ENCODE data around the gene MED26. TPM values are rescaled to one million over a fixed set of nuclear protein-coding genes. Genes with fewer than 3 reads are reported as not detected.
A peak's percentile ranks its signal among the peaks of the same experiment; 100 is the strongest.

MED26 gene
- total RNA-seq, 2 donors from 2014 or later: 9.0 to 10.4 TPM

DNA sequence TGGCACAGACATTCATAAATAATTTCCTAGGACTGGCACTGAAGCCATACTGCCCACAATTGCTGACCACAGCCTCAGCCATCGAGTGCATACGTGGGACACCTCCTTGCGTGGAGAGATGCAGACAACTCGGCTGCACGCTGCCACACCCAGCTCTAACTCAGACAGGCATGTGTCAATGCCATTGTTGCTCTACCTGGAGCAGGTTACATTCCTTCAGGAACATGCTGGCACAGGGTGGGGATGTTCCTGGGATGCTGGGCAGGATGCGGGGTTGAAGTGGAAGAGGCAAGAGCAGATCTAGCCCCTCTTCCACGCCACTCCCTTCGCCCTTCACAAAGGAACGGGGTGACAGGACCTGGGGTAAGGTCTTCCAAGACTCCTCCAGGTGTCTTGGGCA lies 31.6 kb downstream of the MED26 start:
- ATAC-seq (no peak), DNase-seq (no peak)
- intact Hi-C loops (cut with DNase I, micrococcal nuclease): no loop called here

DNA sequence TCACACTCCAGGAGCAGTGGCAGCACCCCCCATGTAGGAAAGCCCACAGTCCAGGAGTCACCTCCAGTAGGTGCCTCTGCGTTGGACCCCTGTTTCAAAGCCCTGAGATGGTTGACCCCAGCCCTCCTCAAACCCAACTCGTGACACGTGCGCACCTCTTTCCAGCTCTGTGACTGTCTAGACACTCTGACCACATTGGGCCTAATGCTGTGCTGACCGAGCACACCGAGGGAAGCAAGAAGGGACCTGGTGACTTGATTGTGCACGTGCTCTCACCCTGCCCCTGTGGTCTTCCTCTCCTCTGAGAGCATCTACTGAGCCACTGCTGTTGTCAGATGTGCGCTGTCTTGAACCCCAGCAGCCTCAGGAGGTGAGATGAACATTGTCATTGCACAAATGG lies 32.9 kb downstream of the MED26 start:
- DNase-seq: no peak
- no peak for ATAC-seq

DNA sequence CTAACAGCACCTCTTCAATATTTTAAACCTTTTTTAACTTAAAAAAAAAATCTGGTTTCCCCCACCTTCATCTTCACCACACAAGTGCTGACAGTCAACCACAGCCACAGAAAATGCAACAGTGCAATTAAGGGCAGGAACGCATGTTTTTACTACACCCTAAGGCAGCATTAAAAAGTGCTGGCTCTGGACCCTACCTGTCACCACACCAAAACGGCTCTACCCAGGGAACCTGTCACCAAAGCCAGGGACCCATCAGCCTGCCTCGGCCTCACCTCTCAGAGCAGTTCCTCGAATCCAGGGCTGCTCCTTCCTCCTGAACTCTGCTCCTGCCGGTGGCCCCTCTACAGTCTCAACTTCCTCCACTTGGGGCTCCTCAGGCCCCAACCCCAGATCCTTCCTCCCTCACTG lies 33.3 kb downstream of the MED26 start:
- DNase-seq (no peak), ATAC-seq (no peak)
- intact Hi-C loops (cut with DNase I, micrococcal nuclease): no loop called here

More for the DNA sequence above, 32.9 kb downstream of the MED26 start:
- intact Hi-C loops (cut with DNase I, micrococcal nuclease): no loop called here

DNA sequence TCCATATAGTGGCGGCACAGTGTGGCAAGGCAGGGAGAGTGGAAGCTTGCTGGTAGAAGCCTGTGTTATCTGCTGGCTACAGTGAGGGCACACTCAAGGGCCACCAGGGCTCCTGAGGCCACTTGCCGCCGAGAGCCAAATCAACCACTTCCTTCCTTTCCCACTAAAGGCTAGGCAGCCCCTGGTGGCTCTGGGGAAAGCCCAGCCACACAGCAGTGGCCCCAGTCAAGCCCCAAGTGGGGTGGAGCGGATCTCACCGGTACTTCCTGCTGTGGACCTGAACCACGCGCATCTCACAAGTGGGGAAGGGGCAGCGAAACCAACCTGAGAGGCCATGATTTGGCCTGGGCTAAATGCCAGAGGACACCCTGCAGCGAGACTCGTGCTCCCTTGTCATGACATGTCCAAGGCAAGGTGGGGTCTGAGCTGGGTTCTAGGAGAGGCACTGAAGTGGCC lies 33.8 kb downstream of the MED26 start:
- peak in 1 of 2 donors; percentile 31 for DNase-seq
- intact Hi-C loops (cut with DNase I, micrococcal nuclease): no loop called here
- ATAC-seq: no peak

DNA sequence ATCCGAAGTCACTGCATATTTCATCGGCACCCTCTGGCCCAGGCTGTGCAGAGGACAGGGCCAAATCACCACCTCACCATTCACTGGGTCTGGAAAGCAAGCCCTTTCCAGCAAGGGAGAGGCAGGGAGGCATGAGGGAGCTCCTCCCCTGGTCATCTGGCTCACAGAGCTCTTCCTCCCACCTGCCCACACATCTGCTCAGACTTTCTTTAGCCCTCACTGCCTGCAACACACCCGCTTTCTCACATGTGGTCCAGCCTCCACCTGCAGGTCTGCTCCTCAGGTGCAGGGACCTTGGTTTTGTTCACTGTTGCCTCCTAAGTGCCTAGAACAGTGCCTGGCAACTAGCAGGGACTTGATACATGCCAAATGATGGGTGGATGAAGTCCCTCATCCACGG lies 34.8 kb downstream of the MED26 start:
- ATAC-seq (no peak), DNase-seq (no peak)
- intact Hi-C loops (cut with DNase I, micrococcal nuclease): no loop called here

DNA sequence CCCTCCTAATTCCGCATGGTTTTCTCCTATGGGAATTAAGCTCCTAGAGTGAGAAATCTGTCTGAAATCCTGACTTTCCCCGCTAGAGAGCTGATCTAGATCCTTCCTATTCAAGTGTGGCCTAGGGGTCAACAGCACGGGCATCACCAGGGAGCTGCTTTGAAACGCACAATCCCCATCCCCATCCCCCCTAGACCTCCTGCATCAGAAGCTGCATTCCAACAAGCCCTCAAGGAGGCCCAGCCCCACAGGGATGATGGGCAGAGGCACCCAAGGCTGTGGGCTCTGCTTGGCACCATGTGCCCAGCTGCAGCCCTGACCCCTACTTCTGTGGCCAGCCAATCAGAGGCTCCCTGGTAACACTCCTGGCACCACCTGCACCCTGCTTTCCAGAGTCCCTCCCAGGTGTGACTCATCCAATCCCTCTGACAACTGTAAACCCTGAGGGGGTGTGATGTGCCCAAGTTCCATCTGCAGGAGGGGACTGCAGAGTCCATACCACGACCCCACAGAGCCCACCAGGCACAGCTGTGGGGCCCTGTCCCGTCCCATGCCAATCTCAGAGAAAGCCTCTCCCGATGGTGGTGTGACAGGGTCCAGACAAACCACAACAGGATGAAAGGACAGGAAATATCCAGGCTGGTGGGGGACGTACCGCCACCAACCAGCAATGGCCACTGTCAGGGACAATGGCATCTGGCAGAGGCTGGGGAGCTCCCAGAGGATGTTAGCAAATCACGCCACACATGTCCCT lies 36.0 kb downstream of the MED26 start:
- DNase-seq: no peak
- peak; percentile 12 for ATAC-seq
- intact Hi-C loops (cut with DNase I, micrococcal nuclease): no loop called here

DNA sequence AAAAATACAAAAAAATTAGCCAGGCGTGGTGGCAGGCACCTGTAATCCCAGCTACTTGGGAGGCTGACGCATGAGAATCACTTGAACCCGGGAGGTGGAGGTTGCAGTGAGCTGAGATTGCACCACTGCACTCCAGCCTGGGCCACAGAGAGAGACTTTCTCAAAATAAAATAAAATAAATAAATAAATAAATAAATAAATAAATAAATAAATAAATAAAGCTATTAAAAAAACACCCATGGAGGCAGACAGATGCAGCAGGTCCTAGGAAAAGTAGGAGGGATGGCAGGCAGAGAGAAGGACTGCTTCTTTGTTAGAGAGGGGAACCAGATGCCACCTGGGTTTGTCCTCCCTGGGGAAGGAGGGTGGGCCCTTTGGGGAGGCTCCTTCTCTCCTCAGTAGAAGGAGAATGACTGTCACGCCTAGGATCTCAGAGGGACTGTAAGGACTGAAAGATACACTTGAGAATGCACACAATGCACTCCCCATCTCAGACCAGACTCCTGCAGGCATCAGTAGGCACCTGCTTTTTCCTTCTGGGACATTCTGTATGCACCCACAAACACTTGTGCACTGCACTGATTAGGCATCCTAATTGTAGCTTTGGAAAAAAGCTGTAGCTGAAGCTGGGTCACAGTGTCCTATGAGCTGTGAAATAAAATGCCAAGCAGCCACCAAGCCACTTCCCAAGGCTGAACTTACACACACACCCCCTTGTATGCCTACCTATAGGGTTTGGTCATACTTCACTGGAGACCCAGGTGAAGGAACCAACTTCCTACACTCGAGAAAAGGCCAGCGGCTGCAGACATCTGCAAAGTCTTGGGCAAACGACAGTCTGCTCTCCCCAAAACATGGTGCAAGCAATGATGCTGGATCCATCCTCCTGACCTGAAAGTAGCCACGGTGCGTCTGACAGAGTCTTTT lies 36.9 kb downstream of the MED26 start:
- ATAC-seq (no peak), DNase-seq (no peak)
- intact Hi-C loops (cut with DNase I, micrococcal nuclease): no loop called here

DNA sequence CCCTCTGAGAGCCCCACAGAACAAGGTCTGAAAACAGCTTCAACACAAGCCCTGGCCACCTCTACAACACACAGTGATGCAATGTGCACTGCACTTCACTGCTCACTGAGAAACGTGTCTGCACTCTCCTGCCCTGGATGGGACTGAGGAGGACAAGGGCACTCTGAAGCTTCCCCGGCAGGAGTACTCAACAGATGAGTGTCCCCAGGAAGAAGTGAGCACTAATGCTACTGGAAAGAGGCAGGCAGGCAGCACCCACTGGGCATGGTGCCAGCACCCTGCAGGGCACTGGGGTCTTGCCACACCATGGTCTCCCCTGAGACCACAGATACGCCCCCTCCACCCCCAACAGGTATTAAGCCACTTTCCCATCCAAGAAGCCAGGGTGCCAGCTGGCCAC lies 38.1 kb downstream of the MED26 start:
- peak in 1 of 2 donors; percentile 21 for DNase-seq
- ATAC-seq: no peak
- intact Hi-C loops (cut with DNase I, micrococcal nuclease): no loop called here

DNA sequence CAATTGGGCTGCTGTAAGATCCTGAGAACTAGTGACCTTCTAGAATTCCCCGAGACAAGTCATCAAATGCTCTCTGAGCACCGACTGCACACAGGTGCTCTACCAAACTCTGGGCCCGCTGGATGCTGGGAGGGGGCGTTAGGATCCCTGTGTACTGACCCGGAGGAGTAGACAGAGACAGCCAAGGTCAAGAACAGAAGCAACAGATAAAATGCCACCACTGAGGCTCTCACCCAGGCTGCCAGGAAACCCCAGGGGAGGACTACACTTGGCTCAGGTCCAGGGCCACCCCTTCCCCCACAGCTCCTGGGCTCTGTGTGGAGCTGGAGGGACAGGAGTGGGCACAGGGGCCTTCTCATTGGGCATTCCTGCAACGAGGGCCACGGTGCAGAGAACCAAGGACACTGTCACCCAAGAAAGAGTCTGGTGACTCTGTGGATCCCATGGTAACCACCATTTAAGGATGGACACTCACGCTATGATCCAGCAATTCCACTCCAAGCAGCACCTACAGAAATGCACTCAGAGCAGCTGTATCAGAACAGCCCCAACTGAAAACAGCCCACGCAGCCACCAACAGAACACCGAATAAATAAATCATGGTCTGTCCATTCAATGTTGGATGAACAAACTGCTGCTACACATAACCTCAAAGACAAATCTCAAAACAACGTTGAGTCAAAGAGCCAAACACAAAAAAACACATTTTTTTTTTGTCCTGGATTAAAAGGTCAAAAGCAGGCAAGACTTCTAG lies 39.0 kb downstream of the MED26 start:
- intact Hi-C loops (cut with DNase I, micrococcal nuclease): no loop called here
- ATAC-seq (no peak), DNase-seq (no peak)

DNA sequence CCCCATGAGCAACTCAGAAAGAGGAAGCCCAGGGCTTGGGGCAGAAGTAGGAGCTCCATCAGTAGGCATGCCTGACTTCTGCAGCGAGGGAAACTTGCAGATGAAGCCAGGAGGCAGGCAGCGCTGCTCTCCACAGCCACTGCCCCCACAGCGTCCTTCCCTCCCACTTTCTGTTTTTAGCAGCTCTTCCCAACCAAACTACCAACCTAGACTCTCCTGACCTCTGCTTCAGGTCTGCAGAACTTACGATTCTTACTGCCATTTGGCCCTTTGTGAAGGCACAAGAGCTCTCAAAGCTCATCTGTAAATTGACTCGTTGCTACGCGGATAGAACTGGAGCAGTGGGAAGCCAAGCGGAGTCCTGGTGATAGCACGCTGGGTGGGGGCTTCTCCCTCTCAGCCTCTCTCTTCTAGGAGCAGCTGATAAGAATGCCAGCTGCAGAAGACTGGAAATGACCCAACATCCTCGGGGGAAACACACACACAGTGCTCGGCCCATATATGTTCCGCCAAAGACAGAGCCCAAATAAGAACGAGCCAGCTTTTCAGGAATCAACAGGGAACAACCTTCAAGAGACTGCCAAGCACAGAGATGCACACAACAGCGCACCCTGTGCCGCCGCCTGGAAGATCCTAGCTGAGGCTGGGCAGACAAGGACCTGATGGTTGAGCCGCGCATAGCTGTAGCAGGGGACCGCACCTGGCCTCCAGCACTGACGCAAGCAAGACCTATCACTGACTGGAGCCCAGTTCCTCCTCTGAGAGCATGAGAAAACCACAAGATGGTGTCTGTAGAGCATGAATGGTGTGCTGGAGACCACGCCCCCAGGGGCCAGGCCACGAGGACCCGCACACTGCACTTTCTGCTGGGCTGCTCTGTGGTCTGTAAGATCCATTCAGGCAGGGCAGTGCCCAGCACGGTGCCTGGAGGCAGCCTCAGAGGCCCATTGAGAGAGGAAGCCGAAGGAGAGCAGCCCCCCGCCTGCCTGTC lies 39.9 kb downstream of the MED26 start:
- DNase-seq (peak; percentile 64 to 66), ATAC-seq (no peak)
- intact Hi-C loops (cut with DNase I, micrococcal nuclease): no loop called here

DNA sequence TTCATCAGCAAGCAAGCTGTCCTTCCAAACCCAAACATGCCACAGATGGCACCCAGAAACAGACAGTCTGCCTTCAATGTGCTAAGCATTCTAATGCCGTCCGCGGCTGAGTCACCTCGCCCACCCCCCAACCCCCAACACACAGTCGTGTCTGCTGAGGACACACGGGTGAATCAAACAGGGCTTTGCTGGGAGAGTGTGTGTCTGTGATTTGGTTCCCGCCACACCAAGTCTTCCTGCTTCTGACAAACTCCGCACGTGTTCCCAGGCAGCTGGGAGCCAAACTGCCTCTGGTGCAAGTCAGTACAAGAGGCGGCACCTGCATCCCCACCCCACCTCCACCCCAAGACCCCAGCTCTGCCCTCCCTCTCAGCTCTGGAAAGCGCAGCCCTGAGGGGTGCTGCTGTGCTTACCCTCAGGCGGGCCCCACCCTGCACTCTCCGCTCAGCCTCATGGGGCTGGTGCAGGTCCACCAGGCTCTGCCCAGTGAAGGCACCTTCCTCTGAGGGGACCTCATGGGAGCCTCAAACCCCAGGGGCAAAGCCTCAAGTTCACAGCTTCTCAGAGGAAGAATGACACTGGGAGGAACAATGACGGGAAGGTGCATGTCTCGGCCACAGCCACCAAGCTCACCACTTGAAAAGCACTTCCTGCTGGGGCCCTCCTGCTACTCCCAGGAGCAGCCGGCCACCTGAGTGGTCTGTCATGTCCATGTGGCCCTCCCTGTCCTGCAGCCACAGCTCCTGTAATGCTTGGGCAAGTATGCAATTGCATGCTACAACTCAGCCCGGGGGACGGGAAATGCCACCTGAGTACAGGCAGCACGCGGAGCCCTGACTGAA lies 40.8 kb downstream of the MED26 start:
- peak in 1 of 2 donors; percentile 48 for DNase-seq
- intact Hi-C loops (cut with DNase I, micrococcal nuclease): no loop called here
- ATAC-seq: no peak

DNA sequence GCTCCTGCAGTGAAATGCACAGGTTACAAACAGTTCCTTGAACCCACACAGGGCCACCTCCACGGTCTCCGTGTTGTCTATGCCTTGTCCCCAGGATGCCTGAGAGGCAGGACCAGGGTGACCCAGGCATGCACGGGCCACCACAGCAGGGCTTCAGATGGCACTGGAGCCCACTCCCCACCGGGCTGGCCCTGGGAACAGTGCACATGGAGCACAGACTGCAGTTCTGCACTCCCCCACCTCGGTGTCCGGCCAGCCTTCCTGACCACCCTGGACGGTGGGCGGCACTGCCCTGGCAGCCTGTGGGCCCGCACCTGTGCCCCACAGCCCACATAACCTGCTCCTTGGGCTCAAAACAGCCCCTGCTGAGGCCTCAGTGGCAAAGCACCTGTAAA lies 41.5 kb downstream of the MED26 start:
- intact Hi-C loops (cut with DNase I, micrococcal nuclease): no loop called here
- DNase-seq (peak in 1 of 2 donors; percentile 23), ATAC-seq (no peak)

DNA sequence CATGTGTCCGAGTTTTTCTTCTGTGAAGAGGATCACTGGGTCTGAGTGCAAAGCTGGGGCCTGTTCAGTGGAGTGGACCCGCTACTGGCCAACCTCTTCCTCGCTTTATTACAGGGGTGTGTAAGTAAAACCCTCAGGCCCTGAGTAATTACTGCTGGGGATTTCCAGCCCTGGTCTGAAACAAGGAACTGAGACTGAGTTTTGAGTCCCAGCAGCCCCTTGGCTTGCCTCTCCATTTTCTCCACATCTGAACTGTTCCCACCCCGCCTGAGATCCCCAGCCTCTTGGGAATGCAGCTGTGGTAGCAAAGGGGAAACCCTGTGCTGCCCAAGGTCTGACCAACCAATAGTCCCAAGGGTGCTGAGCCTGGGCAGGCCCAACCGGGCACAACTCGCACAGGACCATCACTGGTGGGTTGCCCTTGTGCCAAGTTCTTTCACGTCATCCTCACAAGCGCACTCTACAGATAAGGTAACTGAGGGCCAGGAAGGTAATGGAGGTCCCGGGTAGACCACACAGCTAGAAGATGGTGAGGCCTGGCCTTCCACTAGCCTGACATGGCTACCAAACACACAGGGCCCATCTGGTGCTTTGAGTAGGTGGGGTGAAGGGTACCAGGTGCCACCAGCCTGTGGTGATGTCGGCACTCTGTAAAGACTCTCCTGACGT lies 42.1 kb downstream of the MED26 start:
- ATAC-seq: peak; percentile 55
- intact Hi-C loops (cut with DNase I, micrococcal nuclease): no loop called here
- peak; percentile 37 to 58 for DNase-seq

DNA sequence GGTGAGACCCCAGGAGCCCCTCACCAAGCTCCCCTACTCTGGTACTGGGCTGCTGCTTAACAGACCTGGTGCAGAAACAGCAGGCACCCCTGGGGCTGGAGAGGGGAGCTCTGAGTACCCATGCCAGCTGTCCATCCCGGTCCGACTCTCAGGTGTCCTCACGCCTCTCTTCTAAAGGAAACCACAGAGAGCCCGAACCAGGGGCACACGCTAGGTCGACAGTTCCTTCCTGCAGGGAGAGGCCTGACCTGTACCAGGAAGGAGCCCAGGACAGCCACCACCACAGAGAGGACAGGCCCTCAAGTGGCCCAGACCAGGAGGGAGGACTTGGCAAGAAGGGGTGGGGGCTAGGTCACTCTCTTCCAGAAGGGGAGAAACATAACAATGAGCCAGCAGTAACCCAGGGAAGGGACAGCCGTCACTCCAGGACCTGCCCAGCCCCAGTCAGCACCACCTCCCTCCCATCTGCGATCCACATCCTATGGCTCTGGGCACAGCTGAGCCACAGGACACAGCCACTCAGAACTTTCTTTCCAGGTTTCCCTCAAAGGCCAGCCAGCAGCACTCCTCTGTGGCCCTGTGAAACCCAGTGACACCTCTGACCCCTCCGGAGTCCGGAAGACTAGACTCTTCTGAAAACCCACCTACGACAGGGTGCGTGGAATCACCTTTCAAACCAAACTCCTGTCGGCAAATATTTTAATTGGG lies 42.8 kb downstream of the MED26 start:
- DNase-seq (peak in 1 of 2 donors; percentile 21), ATAC-seq (peak; percentile 39)
- intact Hi-C loops (cut with DNase I, micrococcal nuclease): no loop called here

DNA sequence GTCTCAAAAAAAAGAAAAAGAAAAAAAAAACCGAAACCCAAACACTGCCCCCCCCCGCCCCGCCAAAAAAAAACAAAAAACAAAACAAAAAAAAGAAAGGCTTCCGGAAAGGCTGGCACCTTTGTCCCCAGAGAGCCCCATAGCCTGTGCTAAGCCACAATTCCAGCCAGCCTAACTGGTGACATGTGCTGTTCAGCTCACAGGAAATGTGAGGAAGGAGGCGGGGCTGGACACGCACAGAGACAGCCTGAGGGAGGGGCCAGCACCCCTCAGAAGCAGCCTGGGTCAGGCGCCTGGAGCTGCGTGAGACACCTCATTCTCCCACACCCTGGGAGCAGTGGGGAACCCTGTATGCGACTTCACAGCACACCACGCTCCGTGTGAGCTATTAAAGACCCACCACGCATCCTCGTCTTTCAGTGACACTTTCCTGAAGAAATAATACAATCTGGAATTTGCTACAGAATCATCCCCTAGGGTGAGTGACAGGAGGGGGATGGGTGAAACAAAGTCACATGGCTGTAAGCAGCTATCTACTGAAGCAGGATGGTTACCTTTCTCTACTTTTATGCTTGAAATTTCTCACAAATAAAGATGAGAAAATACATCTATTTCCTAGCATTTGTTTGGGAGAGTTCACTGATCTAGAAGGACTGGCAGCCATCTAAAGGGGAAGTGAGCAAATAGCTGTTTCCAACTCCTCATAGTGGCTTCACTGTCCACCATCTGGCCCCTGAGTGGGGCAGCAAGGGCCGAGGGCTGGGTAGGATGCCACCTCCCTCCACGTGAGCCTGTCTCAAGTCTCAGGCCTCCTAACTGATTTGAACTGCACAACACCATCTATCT lies 43.5 kb downstream of the MED26 start:
- DNase-seq (peak; percentile 87 to 88), ATAC-seq (peak; percentile 81)
- intact Hi-C loops (cut with DNase I, micrococcal nuclease): no loop called here
